Measurements from ENCODE around the gene NFKBIB. TPM values are rescaled to one million over a fixed set of nuclear protein-coding genes. Genes with fewer than 3 reads are reported as not detected.
A peak's percentile ranks its signal among the peaks of the same experiment; 100 is the strongest.

Gene NFKBIB
- total RNA-seq, 1 experiment from 2014 or later = 33.8 TPM

DNA sequence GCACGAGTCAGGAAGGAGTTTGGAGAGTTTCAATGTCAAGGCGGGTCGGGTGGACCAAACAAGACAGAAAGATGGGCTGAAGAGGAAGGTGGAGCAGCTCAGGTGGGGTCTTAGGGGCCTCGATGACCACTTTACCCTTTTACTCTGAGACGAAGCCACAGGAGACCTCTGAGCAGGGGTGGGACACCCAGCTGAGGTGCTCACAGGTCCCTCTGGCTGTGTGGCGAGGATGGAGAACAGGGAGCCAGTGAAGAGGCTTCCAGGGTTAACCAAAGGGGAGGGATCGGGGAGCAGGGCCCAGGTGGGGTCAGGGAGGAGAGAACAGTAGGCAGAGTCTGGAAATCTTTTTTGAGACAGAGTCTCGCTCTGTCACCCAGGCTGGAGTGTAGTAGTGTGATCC, 14.2 kb downstream of the NFKBIB start:
- H3K4me1 Mint-ChIP-seq = no peaks in the 10 kb centered on the region
- no peak overlapping the region for H3K56ac ChIP-seq (ENCODE audit: insufficient read length, low read depth, low read length)
- no peak overlapping the region for H3K14ac ChIP-seq (ENCODE audit: insufficient read depth, low read length)
- no peaks in the 10 kb centered on the region for H3K23me2 ChIP-seq (ENCODE audit: insufficient read length, low read depth, low read length, poor library complexity, severe bottlenecking)
- H3K9ac ChIP-seq (ENCODE audit: extremely low read depth, insufficient read length, low read length) = no peak overlapping the region
- no peak overlapping the region for H2BK15ac ChIP-seq (ENCODE audit: low read depth, low read length)
- peak overlapping the region in 1 of 3 experiments; percentile 32; a peak in 2 of 7 replicates for H3K27ac Mint-ChIP-seq
- H3K4ac ChIP-seq (ENCODE audit: low read depth, low read length) = no peak overlapping the region
- no peaks in the 10 kb centered on the region for H3K27me3 ChIP-seq (ENCODE audit: insufficient read depth, low read length)
- WGBS (ENCODE audit: extremely low coverage, insufficient read length, low lambda C conversion rate) = no CpG with 5 or more reads among the region's 8 CpGs
- no peak for DNase-seq
- H4K8ac ChIP-seq (replicated peaks; ENCODE audit: insufficient read length, low read depth, low read length) = no peak overlapping the region
- no peaks in the 10 kb centered on the region for H3K79me2 ChIP-seq (ENCODE audit: insufficient read depth, low read length)
- H2AK5ac ChIP-seq (ENCODE audit: insufficient read length, low read length) = no peak overlapping the region
- H3K9me3 ChIP-seq (ENCODE audit: control insufficient read depth, low read depth, low read length) = no peaks in the 10 kb centered on the region
- no peak overlapping the region for H4K91ac ChIP-seq (ENCODE audit: insufficient read length, low read depth, low read length)
- TF ChIP-seq, protein P1, sequence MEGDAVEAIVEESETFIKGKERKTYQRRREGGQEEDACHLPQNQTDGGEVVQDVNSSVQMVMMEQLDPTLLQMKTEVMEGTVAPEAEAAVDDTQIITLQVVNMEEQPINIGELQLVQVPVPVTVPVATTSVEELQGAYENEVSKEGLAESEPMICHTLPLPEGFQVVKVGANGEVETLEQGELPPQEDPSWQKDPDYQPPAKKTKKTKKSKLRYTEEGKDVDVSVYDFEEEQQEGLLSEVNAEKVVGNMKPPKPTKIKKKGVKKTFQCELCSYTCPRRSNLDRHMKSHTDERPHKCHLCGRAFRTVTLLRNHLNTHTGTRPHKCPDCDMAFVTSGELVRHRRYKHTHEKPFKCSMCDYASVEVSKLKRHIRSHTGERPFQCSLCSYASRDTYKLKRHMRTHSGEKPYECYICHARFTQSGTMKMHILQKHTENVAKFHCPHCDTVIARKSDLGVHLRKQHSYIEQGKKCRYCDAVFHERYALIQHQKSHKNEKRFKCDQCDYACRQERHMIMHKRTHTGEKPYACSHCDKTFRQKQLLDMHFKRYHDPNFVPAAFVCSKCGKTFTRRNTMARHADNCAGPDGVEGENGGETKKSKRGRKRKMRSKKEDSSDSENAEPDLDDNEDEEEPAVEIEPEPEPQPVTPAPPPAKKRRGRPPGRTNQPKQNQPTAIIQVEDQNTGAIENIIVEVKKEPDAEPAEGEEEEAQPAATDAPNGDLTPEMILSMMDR (conservative IDR thresholded peaks at IDR 0.05) = no peak
- no peak overlapping the region for H2BK20ac ChIP-seq (ENCODE audit: low read depth, low read length, poor library complexity, severe bottlenecking)
- no peaks in the 10 kb centered on the region; the same call in 1 of the 2 replicates for H3K4me1 ChIP-seq (ENCODE audit: insufficient read depth, low read length)
- H4K20me1 ChIP-seq (ENCODE audit: control insufficient read depth, insufficient read depth, insufficient read length) = no peaks in the 10 kb centered on the region
- no peak overlapping the region for H3K4me3 Mint-ChIP-seq
- H2BK12ac ChIP-seq (ENCODE audit: insufficient read length, low read depth, low read length) = no peak overlapping the region
- H2BK120ac ChIP-seq (ENCODE audit: low read depth, low read length, poor library complexity, severe bottlenecking) = no peak overlapping the region
- H3K36me3 Mint-ChIP-seq (ENCODE audit: insufficient read depth in 1 of 3, low read depth in 3 of 3) = peaks cover 3 to 11% (median 7%) of the 10 kb centered on the region in 3 experiments; a peak in 5 of 7 replicates
- no peaks in the 10 kb centered on the region for H3K79me1 ChIP-seq (ENCODE audit: insufficient read depth, low read depth, low read length, poor library complexity, severe bottlenecking)
- H3K27ac ChIP-seq (ENCODE audit: insufficient read length, low read depth, low read length) = no peak overlapping the region
- no peaks in the 10 kb centered on the region; the same call in 1 of the 2 replicates for H3K27me3 Mint-ChIP-seq (ENCODE audit: low read depth)
- no peak overlapping the region for H2AFZ ChIP-seq (ENCODE audit: low read length)
- H3K9me3 Mint-ChIP-seq = peaks cover 0 to 2% of the 10 kb centered on the region in 2 experiments; a peak in 1 of 5 replicates
- H3K18ac ChIP-seq (ENCODE audit: insufficient read length, low read depth, low read length) = no peak overlapping the region
- H3K4me2 ChIP-seq (ENCODE audit: insufficient read depth, insufficient read length, low read length) = no peak overlapping the region
- H2BK5ac ChIP-seq (ENCODE audit: insufficient read length, low read length) = no peak overlapping the region
- no peak overlapping the region for H3T11ph ChIP-seq (ENCODE audit: low read length)
- no peak overlapping the region for H3K23ac ChIP-seq (ENCODE audit: insufficient read length, low read depth, low read length)
- no peak overlapping the region for H4K5ac ChIP-seq (ENCODE audit: insufficient read length, low read depth, low read length)
